HG03439 (cell line): ENCODE results near the gene GRWD1.

Source experiments
- ATAC-seq: cut with Tn5 transposase; IDR thresholded peaks from one replicate; pipeline ENCODE4 v1.9.1; 2021; ENCODE audit warnings: mild to moderate bottlenecking, moderate library complexity; ENCODE audit not compliant: unreplicated experiment

GRWD1 gene

GRCh38 chr19:48445606-48446481 lies at the start of gene GRWD1:
GRWD1 (plus strand) TSS chr19:48445983; CDS start chr19:48446006, 23 bp downstream.
- ATAC-seq = peak; percentile 71

DNA sequence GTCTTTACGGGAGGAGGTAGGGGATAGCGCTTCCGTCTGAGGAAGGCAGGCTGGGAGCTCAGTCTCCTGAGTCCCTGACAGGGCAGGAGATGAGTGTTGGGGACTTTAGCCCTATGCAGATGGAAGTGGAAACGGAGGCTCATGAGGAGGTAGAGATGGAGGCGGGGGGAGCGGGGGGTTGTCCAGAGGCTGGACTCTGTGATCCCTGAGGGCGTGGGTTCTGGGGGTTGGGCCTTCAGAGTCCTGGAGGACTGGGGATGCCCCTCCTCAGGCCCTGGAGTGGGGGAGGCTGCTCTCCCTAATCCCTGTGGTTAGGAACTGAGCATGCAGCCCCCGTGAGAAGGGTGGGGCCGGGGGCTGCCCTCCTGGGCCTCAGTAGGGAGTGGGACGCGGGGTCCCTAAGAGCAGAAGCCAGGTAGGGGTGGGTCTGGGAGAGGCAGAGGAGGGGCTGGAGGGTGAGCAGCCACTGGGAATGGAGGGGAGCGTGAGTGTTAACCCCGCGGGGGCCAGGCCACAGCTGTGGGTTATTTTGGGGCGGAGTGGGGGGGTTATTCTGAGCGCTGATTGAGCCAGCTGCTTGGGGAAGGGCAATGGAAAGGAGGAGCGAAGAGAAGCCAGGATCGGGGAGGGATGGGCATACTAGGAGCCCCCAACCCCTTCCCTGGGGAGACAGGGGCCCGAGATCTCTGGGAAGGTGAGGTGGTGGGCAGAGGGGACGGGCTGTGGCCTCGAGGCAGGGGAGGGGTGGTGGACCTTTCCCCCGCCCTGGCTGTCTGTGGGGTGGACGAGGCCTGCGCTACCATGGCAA lies 49.6 kb upstream of the GRWD1 start:
- ATAC-seq = no peak

GRCh38 chr19:48396824-48397176 lies 49.0 kb upstream of the GRWD1 start:
- ATAC-seq = no peak

GRCh38 chr19:48397263-48398101 lies 48.3 kb upstream of the GRWD1 start:
- no peak for ATAC-seq

GRCh38 chr19:48398102-48398374 lies 47.7 kb upstream of the GRWD1 start:
- ATAC-seq = no peak

GRCh38 chr19:48398375-48399235 lies 47.2 kb upstream of the GRWD1 start:
- peak; percentile 44 for ATAC-seq

DNA sequence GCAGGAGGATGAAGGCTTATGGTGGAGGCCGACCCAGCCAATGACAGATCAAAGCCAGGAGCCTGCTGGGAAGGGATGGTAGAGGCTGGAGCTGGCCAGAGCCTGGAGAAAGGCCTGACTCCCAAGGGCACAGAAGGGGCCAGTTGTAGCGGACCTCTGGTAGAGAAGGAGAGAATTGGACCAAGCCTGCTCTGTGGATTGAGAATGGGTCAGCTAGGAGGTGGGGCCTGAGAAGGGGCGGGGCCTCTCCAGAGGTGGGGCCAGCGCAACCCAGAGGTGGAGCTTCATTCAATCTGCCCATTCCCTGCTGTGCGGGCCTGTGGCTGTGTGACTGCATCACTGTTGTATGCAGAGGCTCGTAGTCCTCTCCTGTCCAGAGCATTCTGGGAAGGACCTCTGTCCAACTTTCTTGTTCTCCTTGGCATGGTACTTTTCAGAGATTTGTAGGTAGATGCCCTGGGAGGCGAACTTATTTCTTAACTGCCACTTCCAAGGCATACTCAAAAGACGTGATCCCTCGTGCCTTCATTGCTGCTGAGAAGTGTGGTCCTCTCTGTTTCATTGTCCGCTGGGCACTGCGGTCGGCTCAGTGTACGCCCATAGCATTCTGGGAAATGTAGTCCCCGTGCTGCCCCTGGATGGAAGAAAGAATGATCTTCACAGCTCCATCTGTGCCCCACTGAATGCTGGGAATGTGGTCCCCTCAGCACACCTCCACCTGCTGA lies 45.6 kb upstream of the GRWD1 start:
- ATAC-seq = no peak

GRCh38 chr19:48401287-48401686 lies 44.5 kb upstream of the GRWD1 start:
- ATAC-seq = no peak

- ATAC-seq = no peak
Measured at GRCh38 chr19:48403606-48404005, 42.2 kb upstream of the GRWD1 start.

- no peak for ATAC-seq
Measured at GRCh38 chr19:48405010-48405659, 40.6 kb upstream of the GRWD1 start.

GRCh38 chr19:48405850-48406249 lies 39.9 kb upstream of the GRWD1 start:
- ATAC-seq = no peak

DNA sequence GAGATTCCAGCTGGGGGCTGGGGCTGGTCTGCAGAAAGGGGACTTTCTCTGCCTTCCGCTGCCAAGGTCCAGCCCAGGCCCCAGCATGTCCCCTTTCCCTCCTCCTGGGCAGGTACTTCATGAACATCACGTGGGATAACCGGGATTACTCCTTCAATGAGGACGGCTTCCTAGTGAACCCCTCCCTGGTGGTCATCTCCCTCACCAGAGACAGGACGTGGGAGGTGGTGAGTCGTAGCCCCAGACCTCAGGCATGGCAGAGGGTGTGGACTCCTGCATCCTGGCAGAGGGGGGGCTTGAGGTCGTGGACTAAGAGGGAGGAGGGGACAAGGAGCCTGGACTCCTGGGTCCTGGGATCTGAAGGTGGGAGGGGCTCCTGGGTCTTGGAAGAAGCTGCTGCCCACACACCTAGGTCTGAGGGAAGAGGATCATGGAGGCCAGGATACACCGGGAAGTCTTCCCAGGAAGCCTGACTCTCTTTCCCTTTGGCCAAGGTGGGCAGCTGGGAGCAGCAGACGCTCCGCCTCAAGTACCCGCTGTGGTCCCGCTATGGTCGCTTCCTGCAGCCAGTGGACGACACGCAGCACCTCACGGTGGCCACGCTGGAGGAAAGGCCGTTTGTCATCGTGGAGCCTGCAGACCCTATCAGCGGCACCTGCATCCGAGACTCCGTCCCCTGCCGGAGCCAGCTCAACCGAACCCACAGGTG lies 31.8 kb upstream of the GRWD1 start:
- ATAC-seq = no peak

GRCh38 chr19:48415395-48415794 lies 30.4 kb upstream of the GRWD1 start:
- ATAC-seq = no peak

- ATAC-seq = no peak
Measured at GRCh38 chr19:48415806-48416221, 30.0 kb upstream of the GRWD1 start.

- ATAC-seq = no peak
Measured at GRCh38 chr19:48417421-48417820, 28.4 kb upstream of the GRWD1 start.

DNA sequence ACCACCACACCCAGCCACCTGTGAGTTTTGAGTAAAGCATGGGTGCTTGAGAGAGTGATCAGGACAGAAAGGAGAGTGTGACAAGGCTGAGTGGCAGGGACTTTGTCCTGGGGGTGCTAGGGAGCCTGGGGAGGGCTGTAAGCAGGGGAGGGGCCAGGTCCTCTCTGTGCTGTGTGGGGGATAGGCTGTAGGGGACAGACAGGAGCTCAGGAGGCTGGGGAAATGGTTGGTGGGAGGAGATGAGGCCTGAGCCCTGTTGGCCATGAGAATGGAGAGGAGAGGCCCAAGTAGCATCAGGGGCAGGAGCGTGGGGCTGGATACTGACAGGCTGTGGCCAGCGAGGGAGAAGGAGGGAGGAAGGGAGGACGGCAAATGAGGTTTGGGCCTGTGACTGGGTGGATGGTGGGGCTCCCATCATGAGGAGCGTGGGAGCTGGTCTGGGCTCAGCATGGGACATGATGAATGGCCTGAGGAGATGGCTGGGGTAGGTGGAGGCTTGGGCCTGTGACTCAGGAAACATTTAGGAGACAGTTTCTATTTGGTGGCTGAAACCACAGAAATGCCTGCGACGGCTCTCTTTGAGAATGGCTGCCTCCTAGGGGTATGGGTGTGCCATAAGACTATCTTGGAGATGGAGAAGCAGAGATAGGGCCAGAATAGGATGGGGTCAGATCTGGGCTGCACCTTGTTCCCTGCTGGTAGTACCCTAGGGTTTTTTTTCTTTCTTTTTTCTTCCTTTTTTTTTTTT lies 27.3 kb upstream of the GRWD1 start:
- ATAC-seq = no peak

DNA sequence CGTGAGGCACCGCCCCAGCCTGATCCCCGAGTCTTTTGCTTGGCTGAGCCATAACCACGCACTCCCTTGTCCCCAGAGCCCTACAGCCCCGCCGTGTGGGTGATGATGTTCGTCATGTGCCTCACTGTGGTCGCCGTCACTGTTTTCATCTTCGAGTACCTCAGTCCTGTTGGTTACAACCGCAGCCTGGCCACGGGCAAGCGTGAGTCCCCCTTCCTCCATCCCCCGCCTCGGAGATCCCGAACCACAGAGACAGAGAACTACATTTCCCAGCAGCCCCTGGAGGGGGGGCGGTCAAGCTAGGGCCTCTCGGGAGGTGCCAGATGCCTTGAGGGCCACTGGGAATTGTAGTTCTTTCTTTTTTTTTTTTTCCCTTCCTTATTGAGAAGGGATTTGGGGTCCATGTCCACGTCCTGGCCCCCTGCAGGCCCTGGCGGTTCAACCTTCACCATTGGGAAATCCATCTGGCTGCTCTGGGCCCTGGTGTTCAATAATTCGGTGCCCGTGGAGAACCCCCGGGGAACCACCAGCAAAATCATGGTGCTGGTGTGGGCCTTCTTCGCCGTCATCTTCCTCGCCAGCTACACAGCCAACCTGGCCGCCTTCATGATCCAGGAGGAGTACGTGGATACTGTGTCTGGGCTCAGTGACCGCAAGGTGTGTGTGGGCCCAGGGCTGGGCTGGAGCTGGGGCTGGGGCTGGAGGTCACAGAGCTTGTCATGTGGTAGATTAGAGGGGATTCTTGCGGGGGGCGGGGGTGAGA lies 26.4 kb upstream of the GRWD1 start:
- ATAC-seq = peak; percentile 68
